ENCODE results near the gene PRIMPOL. TPM values are rescaled to one million over a fixed set of nuclear protein-coding genes. Genes with fewer than 3 reads are reported as not detected.

PRIMPOL gene
- total RNA-seq, 1 donor from 2014 or later, result 12.3 TPM

DNA sequence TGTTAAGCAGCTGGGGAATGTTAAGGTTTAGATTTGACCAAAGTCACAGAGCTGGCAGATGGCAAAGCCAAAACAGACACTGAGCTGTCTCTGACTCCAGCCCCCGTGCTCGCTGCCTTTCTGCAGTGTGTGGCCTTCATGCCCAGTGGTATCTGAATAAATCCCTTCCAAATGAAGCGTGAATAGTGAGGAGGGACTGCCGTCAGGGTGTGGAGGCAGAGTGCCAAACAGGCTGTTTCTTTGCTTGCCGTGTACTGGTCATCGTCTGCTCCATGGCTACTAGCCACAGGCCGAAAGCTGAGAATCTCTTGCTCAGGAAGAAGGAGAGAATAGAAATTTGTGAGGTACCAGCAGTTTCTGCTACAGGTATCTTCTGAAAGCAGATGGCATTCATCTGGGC lies 19.7 kb downstream of the PRIMPOL start:
- TF ChIP-seq CTCF (IDR thresholded peaks at IDR 0.05; ENCODE audit: unreplicated experiment), result no peak
- no peak overlapping the region for H3K27ac Mint-ChIP-seq (ENCODE audit: unreplicated experiment)
- DNase-seq (ENCODE audit: low spot score), result no peak
- H3K4me1 Mint-ChIP-seq (ENCODE audit: unreplicated experiment), result peaks cover 9% of the 10 kb centered on the region
- peaks cover 3% of the 10 kb centered on the region for H3K27me3 Mint-ChIP-seq (ENCODE audit: unreplicated experiment)
- no peaks in the 10 kb centered on the region for H3K9me3 Mint-ChIP-seq (ENCODE audit: unreplicated experiment)
- peaks cover 26% of the 10 kb centered on the region for H3K36me3 Mint-ChIP-seq (ENCODE audit: low read depth, unreplicated experiment)
- no peak overlapping the region for H3K4me3 Mint-ChIP-seq (ENCODE audit: unreplicated experiment)

DNA sequence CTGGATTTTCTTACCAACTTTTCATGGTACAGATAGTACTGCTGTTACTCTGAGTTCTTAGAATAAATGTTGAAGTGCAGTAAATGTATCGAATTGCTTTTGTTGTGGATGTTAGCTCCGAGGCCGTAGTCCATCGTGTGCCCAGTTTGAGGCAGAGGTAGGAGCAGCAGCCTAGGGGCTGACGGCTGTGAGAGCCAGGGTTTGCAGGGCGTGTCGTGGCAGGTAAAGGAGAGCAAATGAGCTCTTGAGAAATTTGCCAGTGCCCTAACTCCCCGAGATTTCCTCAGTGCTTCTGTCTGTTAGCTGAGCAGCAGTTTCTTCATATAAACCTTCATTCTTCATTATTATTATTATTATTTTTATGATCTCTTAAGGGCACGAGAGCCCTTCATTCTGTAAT lies 21.6 kb downstream of the PRIMPOL start:
- Mint-ChIP-seq H3K9me3 (ENCODE audit: unreplicated experiment) (no peaks in the 10 kb centered on the region), H3K27me3 (ENCODE audit: unreplicated experiment) (peaks cover 3% of the 10 kb centered on the region), H3K27ac (ENCODE audit: unreplicated experiment) (no peak overlapping the region), H3K4me1 (ENCODE audit: unreplicated experiment) (peaks cover 9% of the 10 kb centered on the region), H3K4me3 (ENCODE audit: unreplicated experiment) (no peak overlapping the region), H3K36me3 (ENCODE audit: low read depth, unreplicated experiment) (peaks cover 26% of the 10 kb centered on the region)
- TF ChIP-seq CTCF (IDR thresholded peaks at IDR 0.05; ENCODE audit: unreplicated experiment), result no peak
- no peak for DNase-seq (ENCODE audit: low spot score)

- H3K27ac Mint-ChIP-seq (ENCODE audit: unreplicated experiment), result no peak overlapping the region
- no peak overlapping the region for H3K4me3 Mint-ChIP-seq (ENCODE audit: unreplicated experiment)
Observed at GRCh38 chr4:184672741-184673140, 23.2 kb downstream of the PRIMPOL start.

DNA sequence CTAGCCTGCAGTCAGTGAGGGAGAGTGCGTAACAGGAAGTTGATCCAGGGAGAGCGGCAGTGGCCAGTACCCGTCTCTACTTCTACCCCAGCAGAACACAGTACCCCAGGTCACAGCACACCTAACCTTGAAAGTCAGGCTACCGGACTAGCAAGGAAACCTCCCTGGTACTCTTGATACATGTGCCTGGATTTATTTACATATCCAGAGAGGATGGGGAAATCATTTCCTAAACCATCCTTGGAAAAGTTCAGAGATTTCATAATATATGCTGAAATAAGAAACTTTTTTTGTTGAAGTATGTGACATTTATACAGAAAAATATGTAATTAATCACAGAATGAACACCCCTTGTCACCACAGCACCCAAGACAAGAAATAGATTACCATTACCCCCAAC lies 24.5 kb downstream of the PRIMPOL start:
- H3K36me3 Mint-ChIP-seq (ENCODE audit: low read depth, unreplicated experiment), result peaks cover 16% of the 10 kb centered on the region
- TF ChIP-seq CTCF (IDR thresholded peaks at IDR 0.05; ENCODE audit: unreplicated experiment), result no peak
- H3K4me1 Mint-ChIP-seq (ENCODE audit: unreplicated experiment), result no peaks in the 10 kb centered on the region
- H3K27me3 Mint-ChIP-seq (ENCODE audit: unreplicated experiment), result peaks cover 3% of the 10 kb centered on the region
- no peak overlapping the region for H3K27ac Mint-ChIP-seq (ENCODE audit: unreplicated experiment)
- no peak for DNase-seq (ENCODE audit: low spot score)
- no peaks in the 10 kb centered on the region for H3K9me3 Mint-ChIP-seq (ENCODE audit: unreplicated experiment)
- no peak overlapping the region for H3K4me3 Mint-ChIP-seq (ENCODE audit: unreplicated experiment)

More at GRCh38 chr4:184672741-184673140, 23.2 kb downstream of the PRIMPOL start:
- no peak for TF ChIP-seq CTCF (IDR thresholded peaks at IDR 0.05; ENCODE audit: unreplicated experiment)
- H3K27me3 Mint-ChIP-seq (ENCODE audit: unreplicated experiment), result peaks cover 3% of the 10 kb centered on the region
- H3K9me3 Mint-ChIP-seq (ENCODE audit: unreplicated experiment), result no peaks in the 10 kb centered on the region
- DNase-seq (ENCODE audit: low spot score), result no peak
- H3K36me3 Mint-ChIP-seq (ENCODE audit: low read depth, unreplicated experiment), result peaks cover 24% of the 10 kb centered on the region
- peaks cover 9% of the 10 kb centered on the region for H3K4me1 Mint-ChIP-seq (ENCODE audit: unreplicated experiment)

DNA sequence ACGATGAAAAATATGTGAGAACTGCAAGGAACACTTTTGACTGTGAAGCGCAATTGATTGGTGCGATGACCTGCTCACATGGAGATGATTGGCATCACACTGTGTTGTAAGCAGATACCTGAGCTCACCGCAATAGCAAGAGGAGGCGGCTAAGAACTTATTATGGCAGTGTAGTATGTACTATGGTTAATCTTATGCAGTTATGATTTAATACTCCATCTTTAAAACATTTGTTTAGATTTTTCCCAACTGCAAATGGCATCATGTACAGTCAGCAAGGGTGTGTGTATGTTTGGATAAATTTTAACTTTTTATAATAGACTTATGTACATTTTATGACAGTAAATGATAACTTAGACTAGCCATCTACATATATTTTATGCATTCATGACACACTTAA lies 25.5 kb downstream of the PRIMPOL start:
- H3K4me1 Mint-ChIP-seq (ENCODE audit: unreplicated experiment), result no peaks in the 10 kb centered on the region
- no peak for DNase-seq (ENCODE audit: low spot score)
- H3K4me3 Mint-ChIP-seq (ENCODE audit: unreplicated experiment), result no peak overlapping the region
- H3K9me3 Mint-ChIP-seq (ENCODE audit: unreplicated experiment), result no peaks in the 10 kb centered on the region
- peaks cover 12% of the 10 kb centered on the region for H3K36me3 Mint-ChIP-seq (ENCODE audit: low read depth, unreplicated experiment)
- TF ChIP-seq CTCF (IDR thresholded peaks at IDR 0.05; ENCODE audit: unreplicated experiment), result no peak
- no peak overlapping the region for H3K27ac Mint-ChIP-seq (ENCODE audit: unreplicated experiment)
- peaks cover 3% of the 10 kb centered on the region for H3K27me3 Mint-ChIP-seq (ENCODE audit: unreplicated experiment)

All from endothelial cell (in vitro differentiated cells).